ENCODE results near the gene OR2D2.
"Not testable (repeated sequence)": the region's sequence is repeated elsewhere in the genome, so short reads cannot be mapped to it uniquely, and the experiment has no call there.

The OR2D2 gene

DNA sequence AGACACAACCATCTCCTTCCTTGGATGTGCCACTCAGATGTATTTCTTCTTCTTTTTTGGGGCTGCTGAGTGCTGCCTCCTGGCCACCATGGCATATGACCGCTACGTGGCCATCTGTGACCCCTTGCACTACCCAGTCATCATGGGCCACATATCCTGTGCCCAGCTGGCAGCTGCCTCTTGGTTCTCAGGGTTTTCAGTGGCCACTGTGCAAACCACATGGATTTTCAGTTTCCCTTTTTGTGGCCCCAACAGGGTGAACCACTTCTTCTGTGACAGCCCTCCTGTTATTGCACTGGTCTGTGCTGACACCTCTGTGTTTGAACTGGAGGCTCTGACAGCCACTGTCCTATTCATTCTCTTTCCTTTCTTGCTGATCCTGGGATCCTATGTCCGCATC, 15.4 kb downstream of the OR2D2 start:
- no peak for DNase-seq (ENCODE audit: low read depth)

DNA sequence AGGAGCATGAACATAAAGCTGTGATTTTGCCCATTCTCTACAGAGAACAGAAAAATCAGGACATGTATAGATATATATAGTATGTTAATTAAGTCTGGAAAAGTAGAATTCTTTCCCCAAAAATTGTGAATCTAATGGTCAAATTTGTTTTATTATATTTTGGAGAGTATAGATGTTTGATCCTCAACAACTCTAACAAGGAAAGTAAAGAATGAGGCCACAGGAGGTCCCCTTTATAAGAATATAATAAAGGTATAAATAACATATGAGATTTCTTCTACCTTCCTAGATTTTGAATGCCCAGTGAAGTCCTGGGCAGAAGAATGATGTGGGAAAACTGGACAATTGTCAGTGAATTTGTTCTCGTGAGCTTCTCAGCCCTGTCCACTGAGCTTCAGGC, 16.0 kb downstream of the OR2D2 start, which contains the start of gene OR10A4:
TSS of gene OR10A4 (plus strand) at position 301 of the 400 bp plus-strand sequence. CDS start at position 324, 23 bp downstream.
- no peak for DNase-seq (ENCODE audit: low read depth)

DNA sequence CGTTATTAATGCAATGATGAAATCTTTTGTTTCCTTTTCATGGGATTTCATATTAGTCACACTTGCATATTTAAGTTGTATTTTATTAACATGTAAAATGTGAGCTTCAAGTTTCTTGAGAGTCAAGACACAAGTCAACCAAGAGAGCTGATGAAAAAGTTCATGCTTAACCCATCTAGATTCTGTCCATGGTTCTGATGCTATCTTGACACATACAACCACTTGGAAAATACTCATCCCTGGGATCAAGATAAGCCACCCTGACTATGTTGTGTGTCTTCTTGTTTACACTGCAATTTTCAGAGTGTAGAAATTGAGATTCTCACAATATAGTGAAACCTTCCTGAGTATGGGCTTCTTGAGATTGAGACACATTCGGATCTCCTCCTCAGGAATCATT, 16.5 kb downstream of the OR2D2 start:
- no peak for DNase-seq (ENCODE audit: low read depth)

DNA sequence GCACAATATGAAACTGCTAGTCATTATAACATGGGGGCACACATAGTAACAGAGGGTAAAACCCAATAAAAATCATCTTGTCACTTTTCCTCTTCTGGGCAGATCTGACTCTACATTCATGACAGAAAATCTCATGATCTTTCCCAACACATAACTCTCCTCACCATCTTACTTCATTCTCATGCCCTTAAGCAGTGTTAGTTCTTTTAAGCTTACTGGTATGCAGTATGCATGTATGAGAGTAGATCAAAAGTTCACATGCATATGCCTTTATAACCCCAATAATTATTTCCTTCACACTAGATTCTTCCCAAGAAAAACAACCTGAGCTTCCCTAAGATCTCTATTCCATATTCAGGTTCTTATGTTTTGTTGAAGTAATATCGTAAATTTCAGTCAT, 21.0 kb downstream of the OR2D2 start:
- no peak for DNase-seq (ENCODE audit: low read depth)

DNA sequence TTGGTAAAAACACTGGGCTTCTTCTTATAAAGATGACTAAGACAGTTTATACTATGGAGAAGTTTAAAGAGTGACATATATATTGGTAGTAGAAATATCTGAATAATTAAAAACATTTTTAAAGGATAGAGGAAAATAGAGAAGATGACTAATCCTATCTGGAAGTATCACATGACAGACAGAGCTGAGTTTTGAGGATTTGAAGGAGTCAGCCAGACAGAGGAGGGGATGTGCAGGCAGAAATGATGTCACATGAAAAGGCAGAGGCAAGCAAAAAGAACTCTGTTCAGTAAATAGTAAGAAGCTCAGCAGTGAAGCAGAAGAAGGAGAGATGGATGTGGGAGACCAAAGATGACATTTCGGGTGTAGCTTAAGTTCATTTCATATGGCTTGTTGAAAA, 27.9 kb downstream of the OR2D2 start:
- no peak for DNase-seq (ENCODE audit: low read depth)

DNA sequence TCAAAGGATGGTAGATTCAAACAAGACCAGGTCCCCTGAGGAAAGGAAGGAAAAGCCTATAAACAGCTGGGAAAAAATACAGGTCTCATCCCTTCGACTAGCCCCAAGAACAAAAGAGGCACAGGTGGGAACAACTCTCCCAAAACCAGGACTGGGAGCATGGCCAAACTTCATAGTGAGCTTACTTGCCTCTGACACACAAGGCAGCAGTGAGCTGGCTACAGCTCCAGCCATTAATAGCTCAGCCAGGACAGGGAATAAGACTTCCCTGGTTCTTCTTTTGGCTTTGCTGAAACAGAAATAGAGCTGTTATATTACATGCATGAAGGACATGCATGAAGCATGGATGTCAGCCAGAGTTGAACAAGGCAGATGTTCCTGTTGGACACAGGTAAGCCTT, 29.3 kb downstream of the OR2D2 start, which contains the start of gene OR10A2:
TSS of gene OR10A2 (plus strand) at position 97 of the 400 bp plus-strand sequence. CDS start 6,698 bp downstream, outside the sequence.
- no peak for DNase-seq (ENCODE audit: low read depth)

DNA sequence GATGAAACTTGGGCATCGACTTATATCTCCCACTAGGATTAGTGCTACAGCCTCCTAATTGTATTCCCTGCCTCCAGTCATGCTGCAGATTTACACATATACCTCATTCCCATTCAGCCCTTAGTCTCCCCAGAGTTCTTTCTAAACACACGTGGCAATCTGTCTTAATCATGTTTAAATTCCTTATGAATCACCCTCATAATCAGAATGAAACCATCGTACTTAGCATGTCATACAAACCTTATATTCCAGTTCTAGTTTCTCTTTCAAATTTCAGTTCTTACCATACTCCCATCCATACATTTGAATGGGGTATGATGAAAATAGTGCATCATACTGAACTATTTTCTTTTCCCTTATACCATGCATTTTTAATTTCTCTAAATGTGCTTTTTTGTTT, 35.4 kb downstream of the OR2D2 start:
- no peak for DNase-seq (ENCODE audit: low read depth)

DNA sequence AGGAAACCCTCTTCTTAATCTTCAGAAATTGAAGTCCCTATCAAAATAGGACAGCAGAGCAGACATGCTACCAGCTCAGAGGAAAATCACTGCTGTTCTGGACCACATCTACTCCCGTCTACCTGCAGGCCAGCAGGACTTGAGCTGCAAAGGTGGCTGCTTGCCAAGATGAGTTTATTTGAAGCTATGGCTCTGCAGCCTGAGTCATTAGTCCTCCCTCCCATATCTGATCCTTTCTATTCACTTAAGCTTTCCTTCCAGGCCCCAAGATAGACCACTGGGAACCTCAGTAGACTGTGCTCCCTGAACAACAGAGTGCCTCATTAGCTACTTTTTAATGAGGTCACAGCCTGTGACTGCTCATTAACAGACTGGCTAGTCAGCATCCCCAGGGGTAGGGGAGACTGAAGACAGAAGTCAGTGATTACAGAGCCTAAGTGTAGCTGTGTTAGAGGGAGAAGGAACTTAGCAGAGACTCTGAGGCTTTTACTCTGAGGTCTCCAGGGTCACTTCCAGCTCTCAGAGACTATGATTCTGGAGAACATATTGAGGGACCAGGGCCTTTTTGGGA, 36.2 kb downstream of the OR2D2 start:
- DNase-seq (ENCODE audit: low read depth): no peak

DNA sequence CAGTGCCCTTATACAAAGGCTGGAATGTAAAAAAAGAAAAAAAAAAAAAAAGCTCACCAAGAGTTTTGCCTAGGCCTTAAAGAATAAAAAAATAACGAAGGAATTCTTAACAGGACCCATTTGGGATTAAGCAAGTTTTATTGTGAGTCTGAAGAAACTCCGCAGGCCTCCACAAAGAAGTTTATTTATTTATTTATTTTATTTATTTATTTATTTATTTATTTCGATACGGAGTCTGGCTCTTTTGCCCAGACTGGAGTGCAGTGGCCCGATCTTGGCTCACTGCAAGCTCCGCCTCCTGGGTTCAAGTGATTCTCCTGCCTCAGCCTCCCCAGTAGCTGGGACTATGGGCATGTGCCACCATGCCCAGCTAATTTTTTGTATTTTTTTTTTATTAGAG, 37.5 kb downstream of the OR2D2 start:
- not testable (repeated sequence) for DNase-seq (ENCODE audit: low read depth)

DNA sequence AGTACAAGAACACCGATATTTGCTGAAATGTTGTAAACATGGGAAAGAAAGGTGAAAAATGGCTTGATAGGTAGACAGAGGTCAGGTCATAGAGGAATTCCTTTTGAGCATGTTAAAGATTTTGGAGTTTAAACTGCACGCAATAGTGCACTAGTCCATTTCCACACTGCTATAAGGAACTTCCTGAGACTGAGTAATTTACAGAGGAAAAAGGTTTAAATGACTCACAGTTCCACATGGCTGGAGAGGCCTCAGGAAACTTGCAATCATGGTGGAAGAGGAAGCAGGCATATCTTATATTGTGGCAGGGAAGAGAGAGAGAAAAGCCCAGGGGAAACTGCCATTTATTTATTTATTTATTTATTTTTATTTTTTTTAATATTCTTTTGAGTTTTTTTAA, 41.8 kb downstream of the OR2D2 start:
- DNase-seq (ENCODE audit: low read depth): no peak

DNA sequence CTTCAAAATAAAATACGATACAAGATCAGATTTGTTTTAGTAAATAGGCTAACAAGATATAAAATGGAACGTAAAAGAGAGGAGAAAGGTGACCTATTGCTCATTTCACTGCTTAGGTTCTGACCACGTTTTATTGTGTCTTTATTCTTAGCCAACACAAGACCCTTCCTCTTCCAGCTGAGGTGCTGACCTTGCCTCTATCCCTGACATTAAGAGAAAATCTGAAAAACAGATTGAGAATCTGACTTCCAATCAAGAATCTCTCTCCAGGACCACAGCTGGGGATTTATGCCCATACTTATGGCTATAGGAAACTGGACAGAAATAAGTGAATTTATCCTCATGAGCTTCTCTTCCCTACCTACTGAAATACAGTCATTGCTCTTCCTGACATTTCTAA, 46.9 kb downstream of the OR2D2 start, which contains the start of gene OR10A5:
TSS of gene OR10A5 (plus strand) at position 301 of the 400 bp plus-strand sequence. CDS start at position 301, 0 bp downstream.
- DNase-seq (ENCODE audit: low read depth): no peak

DNA sequence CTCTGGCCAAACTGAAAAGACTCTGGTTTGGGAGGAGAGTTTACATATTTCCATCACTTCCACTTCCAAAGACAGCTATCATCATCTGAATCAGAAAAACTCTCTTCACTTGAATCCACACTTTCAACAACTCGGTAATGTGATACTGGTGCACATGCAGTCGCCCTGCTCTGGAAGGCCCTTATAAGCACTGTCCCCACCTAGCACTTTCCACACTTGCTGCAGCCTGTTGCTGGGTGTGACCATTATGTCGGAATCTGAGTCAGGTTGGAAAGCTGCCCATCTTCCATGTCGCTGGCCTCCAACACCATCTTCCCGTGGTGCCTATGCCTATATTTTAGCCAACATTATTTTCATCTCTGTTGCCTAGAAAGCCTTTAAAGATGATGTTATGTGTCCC, 47.9 kb downstream of the OR2D2 start:
- DNase-seq (ENCODE audit: low read depth): no peak

DNA sequence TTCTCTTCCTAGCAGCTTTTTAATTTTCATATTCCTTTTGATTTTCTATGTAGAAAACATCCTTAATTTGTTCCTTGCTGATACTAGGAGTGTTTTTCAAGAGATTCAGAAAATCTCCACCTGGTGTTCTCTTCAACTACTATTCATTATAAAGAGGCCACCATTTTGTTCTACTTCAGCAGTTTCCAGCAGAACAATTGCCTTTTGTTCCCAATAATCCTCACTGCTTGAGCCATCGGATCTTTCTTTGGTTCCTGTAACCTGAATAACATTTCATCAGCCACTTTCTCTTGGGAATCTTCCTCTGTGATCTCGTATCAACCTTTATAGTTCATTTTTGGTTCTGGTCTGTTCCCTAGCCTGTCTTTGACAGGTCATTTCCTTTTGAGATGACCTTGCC, 48.6 kb downstream of the OR2D2 start:
- no peak for DNase-seq (ENCODE audit: low read depth)

DNA sequence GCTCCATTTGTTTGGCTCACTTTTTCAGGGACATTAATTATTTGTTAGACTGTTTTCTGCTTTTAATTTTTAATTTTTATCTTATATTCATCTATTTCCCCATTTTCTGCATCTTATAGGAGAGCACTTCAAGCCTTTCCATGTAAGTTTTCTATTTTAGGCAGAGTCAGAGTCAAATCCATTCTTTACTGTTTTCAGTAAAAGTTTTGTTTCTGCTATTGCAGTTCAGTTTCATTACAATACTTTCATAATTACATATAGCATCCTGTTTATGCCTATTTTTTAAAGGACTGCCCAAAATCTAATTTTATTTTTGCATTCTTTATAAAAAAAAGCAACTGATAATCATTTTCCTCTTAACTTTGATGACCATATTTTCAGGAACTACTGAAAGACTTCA, 50.6 kb downstream of the OR2D2 start:
- DNase-seq (ENCODE audit: low read depth): no peak
